ENCODE results near the gene ANKRD53.
"Not testable (repeated sequence)": the region's sequence is repeated elsewhere in the genome, so short reads cannot be mapped to it uniquely, and the experiment has no call there.

Gene ANKRD53

GRCh38 chr2:70992945-70993853 is 14.8 kb downstream of the ANKRD53 start:
- DNase-seq: no peak

GRCh38 chr2:70994009-70994698 is 15.7 kb downstream of the ANKRD53 start:
- no peak for DNase-seq

- DNase-seq: peak; percentile 94
Measured at GRCh38 chr2:70994699-70995425, 16.4 kb downstream of the ANKRD53 start, which contains the start of gene TEX261. TEX261 (minus strand) TSS chr2:70994873; CDS start chr2:70994757, 116 bp downstream.

- DNase-seq: peak; percentile 79
Measured at GRCh38 chr2:70995426-70995729, 16.9 kb downstream of the ANKRD53 start.

GRCh38 chr2:70998885-70999284 is 20.5 kb downstream of the ANKRD53 start:
- not testable (repeated sequence) for DNase-seq

GRCh38 chr2:70999362-70999761 is 20.9 kb downstream of the ANKRD53 start:
- DNase-seq: no peak

GRCh38 chr2:70999931-71000330 is 21.5 kb downstream of the ANKRD53 start:
- not testable (repeated sequence) for DNase-seq

- peak; percentile 71 for DNase-seq
Measured at GRCh38 chr2:71000780-71001591, 22.6 kb downstream of the ANKRD53 start.

- DNase-seq: no peak
Measured at GRCh38 chr2:71001592-71001927, 23.1 kb downstream of the ANKRD53 start.

GRCh38 chr2:71001981-71002570 is 23.6 kb downstream of the ANKRD53 start:
- DNase-seq: peak; percentile 74

GRCh38 chr2:71003396-71003795 is 25.0 kb downstream of the ANKRD53 start:
- no peak for DNase-seq

- DNase-seq: no peak
Measured at GRCh38 chr2:71003966-71004755, 25.7 kb downstream of the ANKRD53 start.

- DNase-seq: no peak
Measured at GRCh38 chr2:71004857-71005256, 26.4 kb downstream of the ANKRD53 start.

- DNase-seq: no peak
Measured at GRCh38 chr2:71005271-71006202, 27.1 kb downstream of the ANKRD53 start.

GRCh38 chr2:71006323-71006722 is 27.9 kb downstream of the ANKRD53 start:
- DNase-seq: no peak

- DNase-seq: no peak
Measured at GRCh38 chr2:71006955-71007799, 28.7 kb downstream of the ANKRD53 start.

GRCh38 chr2:71008342-71008741 is 29.9 kb downstream of the ANKRD53 start:
- DNase-seq: no peak

- not testable (repeated sequence) for DNase-seq
Measured at GRCh38 chr2:71011786-71012185, 33.4 kb downstream of the ANKRD53 start.

- no peak for DNase-seq
Measured at GRCh38 chr2:71018625-71019024, 40.2 kb downstream of the ANKRD53 start.

Measured in NCI-H345 (cell line).